ENCODE data around the gene NCKAP5. TPM values are rescaled to one million over a fixed set of nuclear protein-coding genes. Genes with fewer than 3 reads are reported as not detected.
A peak's percentile ranks its signal among the peaks of the same experiment; 100 is the strongest.

NCKAP5 gene
- total RNA-seq, 1 donor from 2014 or later, result 27.9 TPM

DNA sequence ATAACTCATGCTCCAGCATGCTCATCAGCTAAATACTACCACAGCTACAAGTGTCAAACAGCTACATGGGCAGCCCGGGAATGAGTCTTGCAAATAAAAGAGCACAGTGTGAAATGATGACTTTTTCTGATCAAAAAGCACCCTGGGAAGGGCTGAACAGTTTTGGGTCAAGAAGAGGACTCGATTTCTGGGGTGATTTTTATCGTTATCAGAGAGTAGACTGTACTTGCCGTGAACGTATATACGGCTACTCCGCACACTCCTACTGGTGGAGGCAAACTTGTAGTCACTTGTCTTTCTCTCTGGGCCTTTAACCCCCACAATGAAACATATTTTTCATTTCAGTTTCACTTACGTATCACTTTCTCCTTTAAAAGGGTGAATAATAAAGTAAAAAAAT, 54.4 kb downstream of the NCKAP5 start:
- Mint-ChIP-seq H3K27ac (ENCODE audit: unreplicated experiment) (no peak overlapping the region), H3K4me3 (no peak overlapping the region), H3K27me3 (ENCODE audit: low read depth) (no peaks in the 10 kb centered on the region), H3K4me1 (peaks cover 26% of the 10 kb centered on the region), H3K36me3 (ENCODE audit: low read depth) (peaks cover 6% of the 10 kb centered on the region), H3K9me3 (no peaks in the 10 kb centered on the region)
- TF ChIP-seq, protein P1, sequence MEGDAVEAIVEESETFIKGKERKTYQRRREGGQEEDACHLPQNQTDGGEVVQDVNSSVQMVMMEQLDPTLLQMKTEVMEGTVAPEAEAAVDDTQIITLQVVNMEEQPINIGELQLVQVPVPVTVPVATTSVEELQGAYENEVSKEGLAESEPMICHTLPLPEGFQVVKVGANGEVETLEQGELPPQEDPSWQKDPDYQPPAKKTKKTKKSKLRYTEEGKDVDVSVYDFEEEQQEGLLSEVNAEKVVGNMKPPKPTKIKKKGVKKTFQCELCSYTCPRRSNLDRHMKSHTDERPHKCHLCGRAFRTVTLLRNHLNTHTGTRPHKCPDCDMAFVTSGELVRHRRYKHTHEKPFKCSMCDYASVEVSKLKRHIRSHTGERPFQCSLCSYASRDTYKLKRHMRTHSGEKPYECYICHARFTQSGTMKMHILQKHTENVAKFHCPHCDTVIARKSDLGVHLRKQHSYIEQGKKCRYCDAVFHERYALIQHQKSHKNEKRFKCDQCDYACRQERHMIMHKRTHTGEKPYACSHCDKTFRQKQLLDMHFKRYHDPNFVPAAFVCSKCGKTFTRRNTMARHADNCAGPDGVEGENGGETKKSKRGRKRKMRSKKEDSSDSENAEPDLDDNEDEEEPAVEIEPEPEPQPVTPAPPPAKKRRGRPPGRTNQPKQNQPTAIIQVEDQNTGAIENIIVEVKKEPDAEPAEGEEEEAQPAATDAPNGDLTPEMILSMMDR (conservative IDR thresholded peaks at IDR 0.05), result no peak
- no peak for DNase-seq (ENCODE audit: low read depth, low spot score)

DNA sequence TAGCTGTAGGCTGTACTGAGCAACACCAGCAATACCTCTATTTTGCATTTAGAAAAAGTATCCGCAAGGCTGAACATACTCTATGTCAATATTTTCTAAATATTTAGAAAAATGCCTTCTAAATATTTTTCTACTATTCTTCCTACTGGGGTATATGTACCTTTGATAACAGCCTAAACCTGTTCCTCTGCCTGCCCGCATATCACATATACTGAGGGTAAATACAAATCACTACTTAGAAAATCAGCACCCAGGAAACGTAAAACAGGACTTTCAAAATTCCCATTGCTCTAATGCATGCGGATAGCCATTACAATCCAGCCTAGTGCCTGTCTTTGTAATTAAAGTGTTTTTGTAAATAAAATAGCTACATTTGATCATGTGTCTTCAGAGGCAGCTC, 56.1 kb downstream of the NCKAP5 start:
- no peak for DNase-seq (ENCODE audit: low read depth, low spot score)
- TF ChIP-seq, protein P1 (conservative IDR thresholded peaks at IDR 0.05), result no peak
- Mint-ChIP-seq H3K4me3 (no peak overlapping the region), H3K27ac (ENCODE audit: unreplicated experiment) (no peak overlapping the region), H3K4me1 (peaks cover 28% of the 10 kb centered on the region), H3K27me3 (ENCODE audit: low read depth) (no peaks in the 10 kb centered on the region), H3K9me3 (no peaks in the 10 kb centered on the region), H3K36me3 (ENCODE audit: low read depth) (peaks cover 6% of the 10 kb centered on the region)

DNA sequence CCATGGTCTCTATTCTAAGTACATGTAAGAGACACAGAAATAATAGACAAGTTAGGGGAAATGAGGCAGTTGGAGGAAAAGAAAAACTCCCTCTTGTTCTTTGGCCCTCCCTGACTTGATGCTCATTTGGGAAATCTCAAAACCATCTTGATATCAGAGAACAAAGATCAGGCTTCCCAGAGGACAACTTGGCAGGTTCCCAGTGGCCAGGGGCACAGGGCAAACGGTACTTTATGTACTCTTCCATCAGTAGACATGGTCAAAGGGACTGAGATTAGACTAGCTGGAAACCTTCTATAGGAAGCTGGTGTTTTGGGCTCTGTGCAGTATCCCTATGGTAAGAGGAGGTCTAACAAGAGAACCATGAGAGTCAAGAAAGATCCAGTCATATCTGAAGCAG, 56.6 kb downstream of the NCKAP5 start:
- TF ChIP-seq, protein P1 (conservative IDR thresholded peaks at IDR 0.05), result no peak
- H3K4me1 Mint-ChIP-seq, result peaks cover 28% of the 10 kb centered on the region
- H3K36me3 Mint-ChIP-seq (ENCODE audit: low read depth), result peaks cover 6% of the 10 kb centered on the region
- no peak overlapping the region for H3K4me3 Mint-ChIP-seq
- no peaks in the 10 kb centered on the region for H3K27me3 Mint-ChIP-seq (ENCODE audit: low read depth)
- no peak for DNase-seq (ENCODE audit: low read depth, low spot score)
- no peaks in the 10 kb centered on the region for H3K9me3 Mint-ChIP-seq
- H3K27ac Mint-ChIP-seq (ENCODE audit: unreplicated experiment), result no peak overlapping the region

DNA sequence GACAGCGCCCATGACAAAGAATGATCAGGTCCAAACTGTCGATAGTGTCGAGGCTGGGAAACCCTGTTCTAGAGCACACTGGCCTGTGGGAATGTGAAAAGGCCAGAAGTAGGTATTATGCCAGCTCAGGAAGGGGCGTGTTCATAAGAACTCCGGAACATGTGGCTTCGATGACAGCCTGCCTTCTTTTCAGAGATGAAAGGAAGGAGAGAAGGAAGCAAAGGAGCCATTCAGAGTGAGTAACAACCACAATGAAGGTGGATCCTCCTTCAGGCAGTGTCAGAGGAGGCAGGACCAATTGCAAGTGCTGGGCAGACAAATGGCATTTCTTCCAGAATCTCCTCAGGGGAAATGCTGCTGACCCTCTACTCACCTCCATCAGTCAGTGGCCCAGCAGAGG, 58.5 kb downstream of the NCKAP5 start:
- DNase-seq (ENCODE audit: low read depth, low spot score), result no peak
- no peaks in the 10 kb centered on the region for H3K27me3 Mint-ChIP-seq (ENCODE audit: low read depth)
- H3K9me3 Mint-ChIP-seq, result no peaks in the 10 kb centered on the region
- TF ChIP-seq, protein P1 (conservative IDR thresholded peaks at IDR 0.05), result no peak
- no peak overlapping the region for H3K4me3 Mint-ChIP-seq
- peaks cover 28% of the 10 kb centered on the region for H3K4me1 Mint-ChIP-seq
- H3K27ac Mint-ChIP-seq (ENCODE audit: unreplicated experiment), result no peak overlapping the region
- peaks cover 3% of the 10 kb centered on the region for H3K36me3 Mint-ChIP-seq (ENCODE audit: low read depth)

DNA sequence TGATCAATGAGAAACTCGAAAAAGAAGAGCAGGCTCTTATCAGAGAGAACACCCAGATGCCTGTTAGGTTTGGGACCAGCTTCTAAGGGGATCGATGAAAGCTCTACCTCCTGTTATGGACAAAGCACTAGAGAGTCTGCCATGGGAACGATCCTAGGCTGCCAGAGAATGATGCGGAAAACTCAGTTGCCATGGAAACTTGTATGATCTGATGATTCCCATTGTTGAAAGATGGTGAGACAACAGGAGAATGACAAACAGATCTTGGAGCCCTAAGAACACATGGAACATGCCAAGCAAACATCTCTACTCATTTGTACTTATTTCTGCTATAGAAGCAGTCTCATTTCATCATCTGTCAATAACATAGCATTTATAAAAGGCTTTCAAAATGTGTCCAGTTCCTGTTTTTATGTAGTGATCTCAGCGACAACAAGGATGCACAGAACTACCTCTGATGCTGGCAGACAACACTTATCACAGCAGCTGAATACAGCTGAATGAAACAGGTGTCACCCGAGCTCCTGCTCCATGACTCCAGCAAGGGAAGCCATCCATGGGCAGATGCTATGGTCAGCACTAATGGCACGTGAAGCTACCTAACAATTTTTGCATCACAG, 59.6 kb downstream of the NCKAP5 start:
- Mint-ChIP-seq H3K27ac (ENCODE audit: unreplicated experiment) (peak overlapping the region; percentile 60), H3K36me3 (ENCODE audit: low read depth) (peaks cover 3% of the 10 kb centered on the region), H3K9me3 (no peaks in the 10 kb centered on the region), H3K27me3 (ENCODE audit: low read depth) (no peaks in the 10 kb centered on the region), H3K4me1 (peaks cover 31% of the 10 kb centered on the region), H3K4me3 (no peak overlapping the region)
- DNase-seq (ENCODE audit: low read depth, low spot score), result no peak
- TF ChIP-seq, protein P1 (conservative IDR thresholded peaks at IDR 0.05), result no peak

Data from neural crest cell (in vitro differentiated cells).